ENCODE results near the gene KLHL21.

KLHL21 gene

GRCh38 chr1:6545276-6546112 lies 57.2 kb downstream of the KLHL21 start:
- no peaks in the 10 kb centered on the region for H3K9me3 ChIP-seq (ENCODE audit: control insufficient read depth, insufficient read depth, low read length)
- no peaks in the 10 kb centered on the region for H3K27me3 ChIP-seq (ENCODE audit: control insufficient read depth, insufficient read depth, low read length)
- no peak overlapping the region for H3K4me3 ChIP-seq (ENCODE audit: low read depth, low read length)
- H3K9ac ChIP-seq (ENCODE audit: low read depth, low read length) = no peak overlapping the region
- H3K36me3 ChIP-seq (ENCODE audit: control insufficient read depth, insufficient read depth, low read length) = peaks cover 48% of the 10 kb centered on the region
- no peaks in the 10 kb centered on the region for H3K4me1 ChIP-seq (ENCODE audit: control insufficient read depth, insufficient read depth, low read length)

GRCh38 chr1:6544831-6545230 lies 57.8 kb downstream of the KLHL21 start:
- H3K9ac ChIP-seq (ENCODE audit: low read depth, low read length) = no peak overlapping the region
- H3K4me1 ChIP-seq (ENCODE audit: control insufficient read depth, insufficient read depth, low read length) = no peaks in the 10 kb centered on the region
- H3K27me3 ChIP-seq (ENCODE audit: control insufficient read depth, insufficient read depth, low read length) = no peaks in the 10 kb centered on the region
- H3K9me3 ChIP-seq (ENCODE audit: control insufficient read depth, insufficient read depth, low read length) = no peaks in the 10 kb centered on the region
- H3K4me3 ChIP-seq (ENCODE audit: low read depth, low read length) = no peak overlapping the region
- H3K36me3 ChIP-seq (ENCODE audit: control insufficient read depth, insufficient read depth, low read length) = peaks cover 50% of the 10 kb centered on the region

All from iPS-15b (cell line).